ENCODE data around the gene MSRB3. TPM values are rescaled to one million over a fixed set of nuclear protein-coding genes. Genes with fewer than 3 reads are reported as not detected.

The MSRB3 gene
- total RNA-seq, 1 experiment from 2014 or later: 1.1 TPM

- WGBS (ENCODE audit: extremely low coverage, insufficient read length, low lambda C conversion rate): no CpG with 5 or more reads among the region's 3 CpGs
- H3K4me1 Mint-ChIP-seq: no peaks in the 10 kb centered on the region
- Histone ChIP-seq H4K8ac (replicated peaks; ENCODE audit: insufficient read length, low read depth, low read length) (no peak overlapping the region), H3K4ac (ENCODE audit: low read depth, low read length) (no peak overlapping the region), H3K56ac (ENCODE audit: insufficient read length, low read depth, low read length) (no peak overlapping the region), H2BK5ac (ENCODE audit: insufficient read length, low read length) (no peak overlapping the region), H4K91ac (ENCODE audit: insufficient read length, low read depth, low read length) (no peak overlapping the region), H3K18ac (ENCODE audit: insufficient read length, low read depth, low read length) (no peak overlapping the region), H2BK12ac (ENCODE audit: insufficient read length, low read depth, low read length) (no peak overlapping the region), H3K23me2 (ENCODE audit: insufficient read length, low read depth, low read length, poor library complexity, severe bottlenecking) (no peaks in the 10 kb centered on the region), H3K23ac (ENCODE audit: insufficient read length, low read depth, low read length) (no peak overlapping the region), H2AK5ac (ENCODE audit: insufficient read length, low read length) (no peak overlapping the region), H3K79me1 (ENCODE audit: insufficient read depth, low read depth, low read length, poor library complexity, severe bottlenecking) (no peaks in the 10 kb centered on the region), H2BK120ac (ENCODE audit: low read depth, low read length, poor library complexity, severe bottlenecking) (no peak overlapping the region), H3K9ac (ENCODE audit: extremely low read depth, insufficient read length, low read length) (no peak overlapping the region), H2AFZ (ENCODE audit: low read length) (no peak overlapping the region), H3K9me3 (ENCODE audit: control insufficient read depth, low read depth, low read length) (no peaks in the 10 kb centered on the region), H3K27me3 (ENCODE audit: insufficient read depth, low read length) (no peaks in the 10 kb centered on the region), H3K14ac (ENCODE audit: insufficient read depth, low read length) (no peak overlapping the region), H2BK15ac (ENCODE audit: low read depth, low read length) (no peak overlapping the region), H3K4me1 (ENCODE audit: insufficient read depth, low read length) (no peaks in the 10 kb centered on the region), H4K20me1 (ENCODE audit: control insufficient read depth, insufficient read depth, insufficient read length) (no peaks in the 10 kb centered on the region), H2BK20ac (ENCODE audit: low read depth, low read length, poor library complexity, severe bottlenecking) (no peak overlapping the region), H3K27ac (ENCODE audit: insufficient read length, low read depth, low read length) (no peak overlapping the region), H3T11ph (ENCODE audit: low read length) (no peak overlapping the region), H3K79me2 (ENCODE audit: insufficient read depth, low read length) (no peaks in the 10 kb centered on the region), H3K4me2 (ENCODE audit: insufficient read depth, insufficient read length, low read length) (no peak overlapping the region), H4K5ac (ENCODE audit: insufficient read length, low read depth, low read length) (no peak overlapping the region)
- no peaks in the 10 kb centered on the region for H3K36me3 Mint-ChIP-seq (ENCODE audit: insufficient read depth in 1 of 3, low read depth in 3 of 3)
- DNase-seq: no peak
- no peak for TF ChIP-seq CTCF (conservative IDR thresholded peaks at IDR 0.05)
- H3K4me3 Mint-ChIP-seq: no peak overlapping the region
- H3K27ac Mint-ChIP-seq: no peak overlapping the region
- H3K27me3 Mint-ChIP-seq (ENCODE audit: low read depth): no peaks in the 10 kb centered on the region
- no peaks in the 10 kb centered on the region for H3K9me3 Mint-ChIP-seq
Observed at GRCh38 chr12:65266408-65266807, 12.1 kb upstream of the MSRB3 start.
